ENCODE data around the gene OR10D3.
"Not testable (repeated sequence)": the region's sequence is repeated elsewhere in the genome, so short reads cannot be mapped to it uniquely, and the experiment has no call there.

OR10D3 gene

DNA sequence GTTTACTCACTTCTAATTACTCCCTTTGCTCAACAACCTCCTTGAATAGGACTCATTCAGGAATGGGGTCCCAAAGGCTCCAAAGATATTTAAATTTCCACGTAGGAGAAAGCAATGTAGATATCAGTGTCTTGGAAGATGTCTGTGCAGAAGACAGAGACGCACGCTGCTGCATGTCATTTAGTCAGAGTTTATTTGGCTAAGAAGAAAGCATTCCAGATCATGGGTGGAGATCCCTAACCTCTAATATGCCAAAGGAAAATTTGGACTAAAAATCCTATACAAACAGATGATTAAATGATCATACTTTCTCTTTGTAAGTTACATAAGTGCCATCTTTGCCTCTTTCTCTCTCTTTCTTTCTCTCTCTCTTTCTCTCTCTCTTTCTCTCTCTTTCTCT is at the start of gene OR10D3:
OR10D3 (plus strand) TSS at position 278 of the 400 bp plus-strand sequence. CDS start 1,925 bp downstream, outside the sequence.
- no peak for DNase-seq

- no peak for DNase-seq
Measured at GRCh38 chr11:124143034-124143433, 40.1 kb upstream of the OR10D3 start.

DNA sequence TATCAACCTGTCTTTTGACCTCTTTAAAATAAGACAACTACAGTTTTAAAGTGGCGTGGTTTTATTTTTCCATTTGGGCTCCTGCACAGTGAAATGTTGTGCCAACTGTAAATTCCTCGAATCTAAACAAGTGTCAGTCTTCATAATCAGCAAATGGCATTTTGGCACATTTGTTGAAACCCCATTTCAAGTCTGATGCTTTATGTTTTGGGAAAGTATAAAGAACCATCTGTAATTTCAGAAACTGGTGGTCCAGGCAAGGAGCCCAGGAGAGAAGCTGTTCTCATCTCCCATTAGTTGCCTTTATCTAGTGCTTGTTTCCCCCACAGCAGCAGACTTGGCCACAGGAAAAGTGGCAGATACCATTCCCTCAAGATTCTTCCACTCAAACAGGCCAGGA is 35.2 kb upstream of the OR10D3 start:
- DNase-seq = no peak

DNA sequence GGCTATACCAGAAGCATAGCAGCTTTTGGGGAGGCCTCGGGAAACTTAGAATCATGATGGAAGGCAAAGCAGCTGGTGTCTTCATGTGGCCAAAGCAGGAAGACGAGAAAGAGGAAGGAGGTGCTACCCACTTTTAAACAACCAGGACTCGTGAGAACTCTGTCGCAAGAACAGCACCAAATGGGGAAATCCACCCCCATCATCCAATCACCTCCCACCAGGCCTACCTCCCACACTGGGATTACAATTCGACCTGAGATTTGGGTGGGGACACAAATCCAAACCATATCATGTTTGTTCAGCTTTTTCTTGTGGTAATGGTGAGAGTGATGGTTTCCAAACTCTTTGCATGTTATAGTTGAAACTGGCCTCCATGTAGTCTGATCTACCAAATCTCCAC is 32.5 kb upstream of the OR10D3 start:
- no peak for DNase-seq

GRCh38 chr11:124152770-124153407 is 30.3 kb upstream of the OR10D3 start:
- DNase-seq = no peak

DNA sequence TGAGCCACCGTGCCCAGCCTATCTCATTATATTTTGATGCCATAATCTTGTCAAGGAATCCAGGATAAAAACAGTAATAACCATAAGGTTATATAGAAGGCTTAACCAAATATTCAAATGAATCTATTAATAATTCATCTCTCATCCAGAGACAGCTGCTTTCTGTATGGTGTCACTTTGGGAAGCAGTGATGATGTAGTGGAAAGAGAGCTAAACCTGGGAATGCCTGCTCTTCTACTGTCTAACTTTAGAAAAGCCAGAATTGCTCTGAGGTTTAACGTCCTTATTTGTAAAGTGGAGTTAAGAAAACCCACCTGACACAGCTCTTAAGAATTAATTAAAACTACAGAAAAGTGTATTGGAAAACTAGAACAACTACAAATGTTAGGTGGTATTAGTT is 29.3 kb upstream of the OR10D3 start:
- DNase-seq = no peak

DNA sequence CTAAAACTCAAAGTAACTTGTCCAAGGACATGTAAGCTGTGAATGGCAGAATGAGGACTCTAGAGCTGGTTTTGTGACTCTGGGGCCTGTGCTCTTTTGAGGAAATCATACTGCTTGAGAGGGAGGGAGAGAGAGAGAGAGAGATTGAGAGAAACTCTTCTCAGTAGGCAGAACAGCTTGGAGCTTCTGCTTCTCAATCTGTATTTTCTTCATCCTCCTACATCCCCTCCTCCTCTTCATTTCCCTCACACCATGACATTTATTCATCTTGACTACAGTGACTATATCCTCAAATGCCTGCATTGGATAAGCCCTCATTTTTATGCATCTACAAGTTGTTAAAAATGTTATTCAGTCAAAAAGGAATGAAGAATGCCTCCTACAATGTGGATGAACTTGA is 23.7 kb upstream of the OR10D3 start:
- DNase-seq = no peak

DNA sequence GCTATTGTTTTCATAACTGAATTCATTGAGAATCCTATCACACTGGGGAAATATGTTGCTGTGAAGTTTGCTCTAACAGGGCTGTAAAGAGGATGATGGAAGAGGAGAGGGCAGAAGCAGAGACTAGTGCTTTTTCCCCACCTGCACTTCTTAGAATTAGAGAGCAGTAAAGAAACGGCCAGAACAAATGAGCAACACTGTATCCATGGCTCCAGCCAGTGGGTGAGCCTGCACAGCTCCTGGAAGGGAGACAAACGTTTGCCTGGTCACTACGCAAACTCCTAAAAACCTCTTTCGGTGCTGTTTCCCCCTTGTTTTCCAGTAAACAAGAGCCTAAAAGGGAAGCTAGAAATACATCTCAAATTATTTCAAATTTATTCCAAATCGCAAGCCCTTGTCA is 22.2 kb upstream of the OR10D3 start:
- no peak for DNase-seq

GRCh38 chr11:124167826-124168231 is 15.3 kb upstream of the OR10D3 start:
- DNase-seq = no peak

GRCh38 chr11:124168796-124169195 is 14.3 kb upstream of the OR10D3 start:
- DNase-seq = no peak

DNA sequence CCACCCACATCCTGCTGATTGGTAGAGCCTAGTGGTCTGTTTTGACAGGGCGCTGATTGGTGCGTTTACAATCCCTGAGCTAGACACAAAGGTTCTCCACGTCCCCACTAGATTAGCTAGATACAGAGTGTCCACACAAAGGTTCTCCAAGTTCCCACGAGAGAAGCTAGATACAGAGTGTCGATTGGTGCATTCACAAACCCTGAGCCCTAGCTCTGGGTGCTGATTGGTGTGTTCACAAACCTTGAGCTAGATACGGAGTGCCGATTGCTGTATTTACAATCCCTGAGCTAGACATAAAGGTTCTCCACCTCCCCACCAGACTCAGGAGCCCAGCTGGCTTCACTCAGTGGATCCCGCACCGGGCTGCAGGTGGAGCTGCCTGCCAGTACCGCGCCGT is 12.8 kb upstream of the OR10D3 start:
- DNase-seq = not testable (repeated sequence)

GRCh38 chr11:124170801-124171586 is 12.2 kb upstream of the OR10D3 start:
- no peak for DNase-seq

- no peak for DNase-seq
Measured at GRCh38 chr11:124172101-124172500, 11.0 kb upstream of the OR10D3 start.

DNA sequence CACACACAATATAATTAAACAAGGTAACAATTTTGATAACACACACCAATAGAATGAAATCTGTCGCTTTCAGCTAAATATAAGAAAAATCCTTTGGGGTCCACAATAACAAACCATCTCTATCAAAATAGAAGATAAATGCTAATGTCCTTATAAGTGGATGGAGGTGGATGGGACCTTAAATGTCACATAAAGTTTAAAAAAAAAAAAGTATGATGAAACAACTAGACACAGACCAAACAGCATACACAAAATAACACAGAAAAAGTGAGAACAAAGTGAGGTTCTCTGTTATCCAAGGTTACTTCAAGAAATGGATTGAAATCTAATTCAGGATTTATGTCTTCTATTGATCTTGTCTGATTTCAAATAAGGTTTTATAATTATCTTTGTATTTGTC is 10.5 kb upstream of the OR10D3 start:
- no peak for DNase-seq

- DNase-seq = no peak
Measured at GRCh38 chr11:124174001-124174583, 9.1 kb upstream of the OR10D3 start.

DNA sequence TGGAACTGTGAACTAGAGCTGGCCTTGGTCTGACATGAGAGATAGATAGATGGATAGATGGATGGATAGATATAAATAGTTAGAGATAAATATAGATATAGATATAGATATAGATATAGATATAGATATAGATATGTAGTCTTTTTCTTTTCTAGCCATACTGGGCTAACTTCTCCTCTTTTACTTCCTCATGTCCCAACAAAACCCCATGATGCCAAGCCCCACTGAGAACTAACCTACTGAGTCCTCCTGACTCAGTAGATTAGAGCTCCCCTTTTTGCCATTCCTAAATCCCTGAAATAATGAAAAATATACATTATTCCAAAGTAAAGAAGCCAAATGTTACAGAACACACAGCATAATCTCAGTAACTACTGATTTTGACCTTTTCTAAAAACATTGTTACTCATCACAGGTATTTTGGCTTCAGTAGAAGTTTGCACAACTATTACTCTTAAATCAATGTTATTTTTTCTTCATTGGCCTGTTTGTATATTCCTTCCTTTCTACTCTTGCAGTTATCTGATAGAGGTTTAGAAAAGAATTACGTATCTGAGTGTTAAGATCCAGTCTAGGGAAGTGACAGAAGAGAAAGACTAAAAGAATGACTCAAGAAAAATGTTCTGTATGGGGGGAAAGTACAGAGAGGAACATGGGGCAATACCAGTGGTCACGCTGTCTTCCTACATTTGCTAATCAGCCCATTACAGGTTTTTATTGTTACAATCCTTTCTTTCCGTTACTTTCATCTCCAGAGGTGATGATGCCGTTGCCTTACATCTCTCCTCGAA is 6.0 kb upstream of the OR10D3 start:
- no peak for DNase-seq

DNA sequence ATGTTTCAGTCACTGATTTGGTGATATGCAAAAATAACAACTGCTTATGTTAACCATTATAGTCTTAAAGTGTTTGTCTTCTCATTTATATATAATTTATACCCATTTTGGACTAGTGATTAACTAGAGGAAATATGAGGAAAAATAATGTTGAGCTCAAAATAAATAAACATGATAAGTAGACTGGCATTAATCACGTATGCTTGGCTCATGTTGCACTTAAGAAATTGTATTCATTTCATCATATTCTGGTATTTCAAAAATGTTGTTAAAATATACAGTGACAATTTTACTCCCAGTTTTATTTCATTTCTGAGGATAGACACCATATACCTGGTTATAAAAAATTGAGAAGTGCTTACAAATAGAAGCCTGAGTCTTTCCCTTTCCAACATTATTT is 3.8 kb upstream of the OR10D3 start:
- no peak for DNase-seq

DNA sequence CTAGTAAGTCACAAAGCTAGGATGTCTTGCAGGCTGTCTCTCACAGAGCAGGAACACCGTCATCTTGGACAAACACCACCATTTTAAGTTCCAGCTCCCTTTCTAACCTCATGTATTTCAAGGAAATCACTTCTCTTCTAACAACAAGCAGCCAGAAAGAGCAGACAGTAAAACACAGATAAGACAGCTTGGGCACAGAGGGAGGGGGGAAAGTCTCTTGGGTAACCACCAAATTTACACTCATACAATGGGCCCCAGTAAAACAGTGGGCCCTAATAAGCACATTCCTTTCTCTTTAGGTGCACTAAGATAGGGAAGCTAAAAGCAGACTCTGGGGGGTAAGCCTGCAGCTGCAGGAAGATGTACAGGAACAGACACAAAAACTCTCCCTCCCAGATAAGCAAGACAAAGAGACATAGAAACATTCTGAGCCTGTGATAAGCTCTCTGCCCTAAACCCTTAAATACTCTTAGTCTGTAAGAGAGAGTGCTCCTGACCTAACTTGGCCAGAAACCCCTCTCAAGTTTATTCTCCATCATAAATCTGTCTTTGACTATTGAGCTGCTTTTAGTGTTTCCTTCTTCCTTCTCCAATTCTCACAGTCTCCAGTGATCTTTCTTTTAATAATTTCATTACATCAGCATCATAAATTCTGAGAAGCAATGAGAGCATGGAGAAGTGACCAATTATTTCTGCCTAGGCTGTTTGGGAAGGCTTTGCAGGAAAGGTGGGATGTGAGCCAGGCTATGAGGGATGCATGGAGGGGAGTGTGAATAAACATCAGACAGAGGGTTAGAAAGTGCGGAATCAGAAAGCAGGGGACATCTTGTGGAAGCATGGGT is 7.4 kb downstream of the OR10D3 start:
- DNase-seq = no peak

DNA sequence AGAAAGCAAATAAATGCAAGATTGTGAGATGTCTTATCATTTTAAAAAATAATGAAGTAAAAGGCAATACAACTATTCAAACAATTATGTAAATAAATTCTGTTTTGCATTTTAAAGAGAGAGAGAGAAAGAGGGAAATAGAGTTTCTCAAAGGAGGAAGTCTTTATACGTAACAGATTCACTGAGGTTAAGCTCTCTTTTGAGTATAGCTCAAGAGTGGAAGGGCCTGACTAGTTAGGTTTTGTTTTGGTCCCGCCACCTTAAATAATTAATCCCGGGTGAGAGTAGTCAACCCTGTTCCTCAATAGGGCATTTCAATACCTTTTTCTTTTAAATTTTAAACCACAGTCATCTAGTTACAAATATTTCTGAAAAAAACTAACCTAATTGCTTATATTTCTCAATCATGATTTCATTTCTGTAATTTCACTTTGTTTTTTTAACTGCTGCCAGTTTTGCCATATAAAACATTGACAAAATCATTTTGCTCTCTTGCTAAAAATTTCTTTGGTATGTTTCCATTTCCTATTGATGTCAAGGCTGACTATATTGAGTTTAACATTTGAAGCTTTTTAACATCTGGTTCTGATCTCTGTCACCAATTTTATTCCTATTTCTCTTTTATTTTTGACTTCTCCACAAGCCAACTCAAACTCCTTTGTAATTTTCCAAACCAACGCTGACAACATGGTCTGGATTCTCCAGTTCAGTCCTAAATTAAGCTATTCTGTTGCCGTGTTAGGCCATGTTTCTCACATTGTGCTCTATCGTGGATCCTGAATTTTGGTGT is 10.3 kb downstream of the OR10D3 start:
- DNase-seq = no peak

- DNase-seq = no peak
Measured at GRCh38 chr11:124194293-124195188, 11.4 kb downstream of the OR10D3 start.

Data from NCI-H2107 (cell line).